Breast epithelium (tissue), 4 donors: ENCODE data around the gene KDM5B. TPM values are rescaled to one million over a fixed set of nuclear protein-coding genes. Genes with fewer than 3 reads are reported as not detected.

Source experiments
- DNase-seq, 2 donors: peaks; one replicate each; pipeline ENCODE4 v3.0.0-alpha.2; 2019; ENCODE audit warnings: low spot score in 2 of 2
- H3K27ac ChIP-seq, 2 donors: fragments of 200-600 bp; sonication (generic) in 1 of 2; one replicate each; pipeline ENCODE4 v1.5.1; 2016 to 2019; ENCODE audit warnings: mild to moderate bottlenecking in 1 of 2
- H3K27me3 ChIP-seq, 2 donors: fragments of 200-600 bp; sonication (generic) in 1 of 2; one replicate each; pipeline versions ENCODE4 v1.5.1 to v1.6.0; 2017 to 2019; ENCODE audit warnings: control low read depth in 1 of 2, mild to moderate bottlenecking in 1 of 2
- H3K36me3 ChIP-seq: fragments of 200-600 bp; one replicate; pipeline ENCODE4 v1.5.1; 2019
- H3K4me1 ChIP-seq, 2 donors: fragments of 200-600 bp; sonication (generic); one replicate each; pipeline ENCODE4 v1.5.1; 2016 to 2019; ENCODE audit warnings: control low read depth in 1 of 2
- H3K4me3 ChIP-seq, 3 donors: fragments of 200-600 bp; sonication (generic); 1 replicate in 2 of 3; 2 replicates in 1 of 3; pipeline ENCODE4 v1.5.1; 2016 to 2019; ENCODE audit warnings: mild to moderate bottlenecking in 3 of 3, moderate library complexity in 2 of 3
- H3K9me3 ChIP-seq, 2 donors: fragments of 200-600 bp; sonication (generic) in 1 of 2; one replicate each; pipeline ENCODE4 v1.5.1; 2016 to 2019; ENCODE audit warnings: control low read depth in 1 of 2
- POLR2A ChIP-seq: fragments of 450-650 bp; IDR thresholded peaks from one replicate; pipeline ENCODE4 v1.6.1; 2016; ENCODE audit warnings: antibody characterized with exemption, mild to moderate bottlenecking, moderate library complexity
- POLR2AphosphoS5 ChIP-seq, 3 donors: sonication (generic); formaldehyde crosslinking; IDR thresholded peaks; one replicate each; pipeline ENCODE4 v1.6.1; 2017; ENCODE audit warnings: antibody characterized with exemption in 3 of 3
- intact Hi-C: fragments of 100-400 bp; cut with DNase I; formaldehyde crosslinking; loops from one replicate; pipeline ENCODE4 v1.15.1; 2023; ENCODE audit warnings: low total_unique reads
- total RNA-seq, 3 donors: library from RNA; depleted of rRNA; stranded (reverse); fragments of >200 nt; gene quantifications; one replicate each; pipeline ENCODE4 v1.1.0, GENCODE V29; 2016
- TF ChIP-seq, protein P1 (sequence below), 3 donors: fragments of 450-650 bp; IDR thresholded peaks; one replicate each; pipeline ENCODE4 v1.5.1; 2016 to 2017; ENCODE audit warnings: antibody characterized with exemption in 3 of 3, mild to moderate bottlenecking in 3 of 3, moderate library complexity in 3 of 3

KDM5B gene
- total RNA-seq, 3 donors from 2014 or later, result 37.6 to 122 (median 87.5) TPM

DNA sequence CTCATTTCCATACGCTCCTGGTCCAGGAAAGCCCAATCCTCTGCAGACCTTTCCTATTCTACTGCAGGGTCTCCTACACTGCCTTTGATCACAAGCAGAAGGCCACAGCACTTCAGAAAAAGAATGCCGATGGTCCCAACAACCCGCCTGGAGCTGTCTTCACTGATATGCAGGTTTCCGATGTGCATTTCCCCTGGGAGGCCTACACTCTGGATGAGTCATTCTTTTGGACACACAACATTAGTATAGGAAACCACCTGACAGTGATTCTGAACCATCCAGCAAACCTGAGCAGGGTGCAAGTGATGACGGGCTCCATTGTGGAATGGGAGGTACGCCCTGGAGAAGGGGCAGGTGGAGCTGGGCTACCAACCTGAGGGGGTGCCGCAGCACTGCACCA is 17.5 kb upstream of the KDM5B start:
- H3K36me3 ChIP-seq, result no peaks in the 10 kb centered on the region
- no peaks in the 10 kb centered on the region for H3K9me3 ChIP-seq
- H3K27ac ChIP-seq, result no peak overlapping the region
- H3K4me1 ChIP-seq, result no peaks in the 10 kb centered on the region
- DNase-seq, result no peak
- no peaks in the 10 kb centered on the region for H3K27me3 ChIP-seq
- H3K4me3 ChIP-seq, result no peak overlapping the region
- intact Hi-C loops, result no loop called here
- TF ChIP-seq, protein P1, sequence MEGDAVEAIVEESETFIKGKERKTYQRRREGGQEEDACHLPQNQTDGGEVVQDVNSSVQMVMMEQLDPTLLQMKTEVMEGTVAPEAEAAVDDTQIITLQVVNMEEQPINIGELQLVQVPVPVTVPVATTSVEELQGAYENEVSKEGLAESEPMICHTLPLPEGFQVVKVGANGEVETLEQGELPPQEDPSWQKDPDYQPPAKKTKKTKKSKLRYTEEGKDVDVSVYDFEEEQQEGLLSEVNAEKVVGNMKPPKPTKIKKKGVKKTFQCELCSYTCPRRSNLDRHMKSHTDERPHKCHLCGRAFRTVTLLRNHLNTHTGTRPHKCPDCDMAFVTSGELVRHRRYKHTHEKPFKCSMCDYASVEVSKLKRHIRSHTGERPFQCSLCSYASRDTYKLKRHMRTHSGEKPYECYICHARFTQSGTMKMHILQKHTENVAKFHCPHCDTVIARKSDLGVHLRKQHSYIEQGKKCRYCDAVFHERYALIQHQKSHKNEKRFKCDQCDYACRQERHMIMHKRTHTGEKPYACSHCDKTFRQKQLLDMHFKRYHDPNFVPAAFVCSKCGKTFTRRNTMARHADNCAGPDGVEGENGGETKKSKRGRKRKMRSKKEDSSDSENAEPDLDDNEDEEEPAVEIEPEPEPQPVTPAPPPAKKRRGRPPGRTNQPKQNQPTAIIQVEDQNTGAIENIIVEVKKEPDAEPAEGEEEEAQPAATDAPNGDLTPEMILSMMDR (IDR thresholded peaks at IDR 0.05), result no peak
- TF ChIP-seq POLR2AphosphoS5 (IDR thresholded peaks at IDR 0.05) (no peak), POLR2A (no peak)

DNA sequence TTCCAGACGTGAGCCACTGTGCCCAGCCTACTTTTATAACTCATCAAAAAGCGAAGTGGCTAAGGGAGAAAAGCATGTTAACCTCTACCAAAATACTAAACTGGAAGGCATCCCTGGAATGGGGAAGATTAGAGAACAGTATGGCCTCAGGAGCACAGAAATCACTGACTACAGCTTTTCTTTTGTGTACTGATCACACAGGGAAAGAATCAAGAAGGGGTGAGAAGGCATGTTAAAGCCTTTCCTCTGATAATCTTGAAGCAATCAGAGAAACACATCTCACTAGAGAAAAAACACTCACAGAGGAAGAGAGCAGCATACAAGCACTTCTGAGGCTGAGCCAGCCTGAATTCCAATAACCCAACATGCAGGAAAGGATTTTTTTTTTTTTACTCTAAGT is 13.2 kb upstream of the KDM5B start:
- Histone ChIP-seq H3K27ac (peak overlapping the region; percentile 8 to 12), H3K27me3 (no peaks in the 10 kb centered on the region), H3K36me3 (no peaks in the 10 kb centered on the region), H3K4me1 (no peaks in the 10 kb centered on the region), H3K4me3 (no peak overlapping the region), H3K9me3 (no peaks in the 10 kb centered on the region)
- DNase-seq, result no peak
- intact Hi-C loops, result no loop called here
- TF ChIP-seq, protein P1 (IDR thresholded peaks at IDR 0.05), result no peak
- TF ChIP-seq POLR2A (no peak), POLR2AphosphoS5 (IDR thresholded peaks at IDR 0.05) (no peak)

GRCh38 chr1:202818819-202819218 is 10.6 kb upstream of the KDM5B start:
- Histone ChIP-seq H3K4me3 (no peak overlapping the region), H3K9me3 (no peaks in the 10 kb centered on the region), H3K27ac (no peak overlapping the region), H3K4me1 (no peaks in the 10 kb centered on the region), H3K27me3 (no peaks in the 10 kb centered on the region), H3K36me3 (no peaks in the 10 kb centered on the region)
- intact Hi-C loops, result no loop called here
- no peak for DNase-seq
- no peak for TF ChIP-seq POLR2AphosphoS5 (IDR thresholded peaks at IDR 0.05)
- TF ChIP-seq, protein P1 (IDR thresholded peaks at IDR 0.05), result no peak

GRCh38 chr1:202815120-202815519 is 6.9 kb upstream of the KDM5B start:
- intact Hi-C loops, result no loop called here
- DNase-seq, result no peak
- Histone ChIP-seq H3K27ac (no peak overlapping the region), H3K9me3 (no peaks in the 10 kb centered on the region), H3K4me3 (no peak overlapping the region), H3K4me1 (no peaks in the 10 kb centered on the region), H3K27me3 (no peaks in the 10 kb centered on the region), H3K36me3 (no peaks in the 10 kb centered on the region)
- TF ChIP-seq POLR2AphosphoS5 (IDR thresholded peaks at IDR 0.05) (no peak), POLR2A (no peak)
- TF ChIP-seq, protein P1 (IDR thresholded peaks at IDR 0.05), result no peak

DNA sequence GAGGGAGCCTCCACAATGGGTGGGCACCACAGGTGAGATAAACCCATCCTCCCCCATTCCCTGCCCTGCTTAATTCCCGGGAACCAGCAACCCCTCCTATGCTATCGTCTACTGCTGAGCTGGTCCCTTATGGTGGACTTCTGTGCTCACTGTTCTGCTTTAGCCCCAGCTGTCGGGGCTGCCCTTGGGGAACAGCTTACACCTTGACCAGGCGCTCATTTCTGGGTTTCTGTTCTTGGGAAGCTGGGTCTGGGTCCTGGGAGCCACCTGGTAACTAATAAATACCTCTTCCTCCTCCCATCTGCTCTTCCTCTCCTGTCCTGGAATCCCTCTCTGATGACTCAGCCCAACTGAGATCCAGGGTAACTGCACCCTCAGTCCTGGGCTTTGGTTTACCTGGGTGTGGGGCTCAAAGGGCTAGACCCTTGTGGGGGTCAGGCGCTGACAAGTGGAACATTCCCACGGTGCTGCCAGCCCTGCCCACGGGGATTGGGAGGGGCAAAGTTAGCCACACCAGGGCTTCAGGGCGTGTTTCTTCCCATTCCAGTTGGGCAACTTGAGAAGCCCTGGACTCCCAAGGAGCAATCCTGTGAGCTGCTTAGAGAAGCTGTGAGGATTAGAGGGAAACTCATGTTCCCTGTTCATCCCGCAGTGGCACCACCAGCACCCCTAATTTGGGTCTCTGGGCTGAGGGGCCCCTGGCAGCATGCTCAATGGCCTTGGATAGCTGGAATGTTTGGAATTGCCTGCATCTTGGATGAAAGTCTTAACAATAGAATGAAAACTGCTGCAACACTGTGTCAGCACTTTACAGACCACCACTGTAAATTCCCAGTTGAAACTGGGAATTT is 4.2 kb upstream of the KDM5B start:
- no peaks in the 10 kb centered on the region for H3K4me1 ChIP-seq
- TF ChIP-seq POLR2A, result no peak
- no peak for TF ChIP-seq POLR2AphosphoS5 (IDR thresholded peaks at IDR 0.05)
- TF ChIP-seq, protein P1 (IDR thresholded peaks at IDR 0.05), result no peak
- H3K4me3 ChIP-seq, result peak overlapping the region in 2 of 3 donors; percentile 5 to 97
- no peaks in the 10 kb centered on the region for H3K36me3 ChIP-seq
- intact Hi-C loops, result no loop called here
- DNase-seq, result peak; percentile 19 to 62
- no peaks in the 10 kb centered on the region for H3K9me3 ChIP-seq
- peak overlapping the region; percentile 29 to 94 for H3K27ac ChIP-seq
- H3K27me3 ChIP-seq, result no peaks in the 10 kb centered on the region
